Liver (tissue), 9 donors: ENCODE measurements around the gene SERBP1. TPM values are rescaled to one million over a fixed set of nuclear protein-coding genes. Genes with fewer than 3 reads are reported as not detected.
A peak's percentile ranks its signal among the peaks of the same experiment; 100 is the strongest.

ENCODE experiments used
- DNase-seq: peaks from one replicate; pipeline ENCODE4 v3.0.0-alpha.2; 2017; ENCODE audit warnings: low spot score
- H3K27ac ChIP-seq, 2 donors: one replicate each; pipeline ENCODE4 v1.7.0; 2013; ENCODE audit warnings: inconsistent platforms in 2 of 2, low read length in 2 of 2, control low read depth in 1 of 2, low read depth in 1 of 2, mild to moderate bottlenecking in 1 of 2
- H3K27me3 ChIP-seq, 4 donors: one replicate each; pipeline versions ENCODE4 v1.6.1 to v1.7.0; 2013; ENCODE audit warnings: low read length in 3 of 4, inconsistent platforms in 1 of 4, mild to moderate bottlenecking in 1 of 4, moderate library complexity in 1 of 4; ENCODE audit not compliant: control insufficient read depth in 4 of 4, insufficient read depth in 4 of 4
- H3K36me3 ChIP-seq, 4 donors: one replicate each; pipeline versions ENCODE4 v1.6.1 to v1.7.0; 2013; ENCODE audit warnings: low read length in 3 of 4, mild to moderate bottlenecking in 3 of 4, low read depth in 1 of 4, moderate library complexity in 1 of 4; ENCODE audit not compliant: control insufficient read depth in 4 of 4, insufficient read depth in 3 of 4
- H3K4me1 ChIP-seq, 4 donors: one replicate each; pipeline versions ENCODE4 v1.6.1 to v1.7.0; 2013; ENCODE audit warnings: low read length in 3 of 4, mild to moderate bottlenecking in 3 of 4, moderate library complexity in 1 of 4; ENCODE audit not compliant: control insufficient read depth in 4 of 4, insufficient read depth in 4 of 4
- H3K4me3 ChIP-seq, 3 donors: one replicate each; pipeline versions ENCODE4 v1.6.1 to v1.7.0; 2013; ENCODE audit warnings: low read length in 3 of 3, control low read depth in 1 of 3, low read depth in 1 of 3, mild to moderate bottlenecking in 1 of 3
- H3K9ac ChIP-seq, 2 donors: one replicate each; pipeline ENCODE4 v1.7.0; 2013; ENCODE audit warnings: low read length in 2 of 2, mild to moderate bottlenecking in 2 of 2, moderate library complexity in 2 of 2, control low read depth in 1 of 2, low read depth in 1 of 2
- H3K9me3 ChIP-seq, 4 donors: one replicate each; pipeline versions ENCODE4 v1.6.1 to v1.7.0; 2013; ENCODE audit warnings: low read length in 3 of 4; ENCODE audit not compliant: control insufficient read depth in 4 of 4
- EGR1 ChIP-seq, 2 donors: IDR thresholded peaks; 2 replicates each; pipeline ENCODE4 v1.6.1; 2016 to 2018; ENCODE audit warnings: antibody characterized with exemption in 2 of 2, low read depth in 2 of 2
- FOXA1 ChIP-seq: IDR thresholded peaks from 2 replicates; pipeline ENCODE4 v1.6.1; 2016; ENCODE audit warnings: antibody characterized with exemption
- FOXA2 ChIP-seq: IDR thresholded peaks from 2 replicates; pipeline ENCODE4 v1.6.1; 2016; ENCODE audit warnings: antibody characterized with exemption
- GABPA ChIP-seq, 2 donors: IDR thresholded peaks in 1 of 2; conservative IDR thresholded peaks in 1 of 2; 2 replicates each; pipeline ENCODE4 v1.6.1; 2016; ENCODE audit warnings: antibody characterized with exemption in 2 of 2, mild to moderate bottlenecking in 1 of 2, moderate library complexity in 1 of 2
- HNF4A ChIP-seq, 2 donors: conservative IDR thresholded peaks; 2 replicates each; pipeline ENCODE4 v1.6.1; 2016; ENCODE audit warnings: antibody characterized with exemption in 2 of 2, mild to moderate bottlenecking in 2 of 2
- HNF4G ChIP-seq: IDR thresholded peaks from 2 replicates; pipeline ENCODE4 v1.6.1; 2016; ENCODE audit warnings: antibody characterized with exemption
- JUND ChIP-seq, 2 donors: IDR thresholded peaks; 2 replicates each; pipeline ENCODE4 v1.6.1; 2016; ENCODE audit warnings: antibody characterized with exemption in 2 of 2
- NR2F2 ChIP-seq: IDR thresholded peaks from 2 replicates; pipeline ENCODE4 v1.6.1; 2016; ENCODE audit warnings: antibody characterized with exemption
- RAD21 ChIP-seq, 2 donors: IDR thresholded peaks; 2 replicates each; pipeline ENCODE4 v1.6.1; 2016; ENCODE audit warnings: antibody characterized with exemption in 2 of 2, mild to moderate bottlenecking in 2 of 2
- RXRA ChIP-seq, 2 donors: IDR thresholded peaks; 2 replicates each; pipeline ENCODE4 v1.6.1; 2017 to 2018; ENCODE audit warnings: antibody characterized with exemption in 2 of 2, mild to moderate bottlenecking in 1 of 2
- SP1 ChIP-seq: IDR thresholded peaks from 2 replicates; pipeline ENCODE4 v1.6.1; 2018; ENCODE audit warnings: antibody characterized with exemption, mild to moderate bottlenecking
- TAF1 ChIP-seq: conservative IDR thresholded peaks from 2 replicates; pipeline ENCODE4 v1.6.1; 2016; ENCODE audit warnings: antibody characterized with exemption, mild to moderate bottlenecking
- YY1 ChIP-seq: IDR thresholded peaks from 2 replicates; pipeline ENCODE4 v1.6.1; 2016; ENCODE audit warnings: antibody characterized with exemption, mild to moderate bottlenecking
- WGBS: extraction: QIAGEN DNeasy Blood & Tissue Kit; methylation state at CpG from one replicate; pipeline ENCODE4 v1.1.7; 2013; 5-methylcytosine and 5-hydroxymethylcytosine counted together
- polyA plus RNA-seq, 2 donors: library from polyadenylated mRNA; stranded (reverse) in 1 of 2; unstranded in 1 of 2; fragments of 200-250 nt in 1 of 2; fragments of >200 nt in 1 of 2; fragmentation: Nextera tagmentation in 1 of 2; extraction: Ambion mirVana in 1 of 2; gene quantifications; one replicate each; pipeline versions ENCODE4 v1.2.1 to v1.2.3, GENCODE V29; 2013 to 2015
- total RNA-seq, 2 donors: library from RNA; depleted of rRNA; stranded (reverse); fragments of >200 nt; gene quantifications; one replicate each; pipeline ENCODE4 v1.2.3, GENCODE V29; 2014
- TF ChIP-seq, protein P1 (sequence below): IDR thresholded peaks from 2 replicates; pipeline ENCODE4 v1.6.1; 2016; ENCODE audit warnings: antibody characterized with exemption
- TF ChIP-seq, protein P2 (sequence below): IDR thresholded peaks from 2 replicates; pipeline ENCODE4 v1.6.1; 2016; ENCODE audit warnings: antibody characterized with exemption
- TF ChIP-seq, protein P3 (sequence below): IDR thresholded peaks from 2 replicates; pipeline ENCODE4 v1.6.1; 2016; ENCODE audit warnings: antibody characterized with exemption, mild to moderate bottlenecking
- TF ChIP-seq, protein P4 (sequence below): IDR thresholded peaks from 2 replicates; pipeline ENCODE4 v1.6.1; 2016; ENCODE audit warnings: antibody characterized with exemption
- TF ChIP-seq, protein P5 (sequence below): fragments of 150-350 bp; IDR thresholded peaks from 2 replicates; pipeline ENCODE4 v1.5.1; 2017; ENCODE audit warnings: improper control_type of control experiment, low read depth, low read length; ENCODE audit not compliant: missing input control
- donor health status: healthy.
- donor health status: healthy.
- donor health status: healthy.
- donor health status: healthy.
- donor health status: healthy.

The SERBP1 gene
- total and polyA plus RNA-seq, 4 donors, result 66.6 to 140 (median 117) TPM

DNA sequence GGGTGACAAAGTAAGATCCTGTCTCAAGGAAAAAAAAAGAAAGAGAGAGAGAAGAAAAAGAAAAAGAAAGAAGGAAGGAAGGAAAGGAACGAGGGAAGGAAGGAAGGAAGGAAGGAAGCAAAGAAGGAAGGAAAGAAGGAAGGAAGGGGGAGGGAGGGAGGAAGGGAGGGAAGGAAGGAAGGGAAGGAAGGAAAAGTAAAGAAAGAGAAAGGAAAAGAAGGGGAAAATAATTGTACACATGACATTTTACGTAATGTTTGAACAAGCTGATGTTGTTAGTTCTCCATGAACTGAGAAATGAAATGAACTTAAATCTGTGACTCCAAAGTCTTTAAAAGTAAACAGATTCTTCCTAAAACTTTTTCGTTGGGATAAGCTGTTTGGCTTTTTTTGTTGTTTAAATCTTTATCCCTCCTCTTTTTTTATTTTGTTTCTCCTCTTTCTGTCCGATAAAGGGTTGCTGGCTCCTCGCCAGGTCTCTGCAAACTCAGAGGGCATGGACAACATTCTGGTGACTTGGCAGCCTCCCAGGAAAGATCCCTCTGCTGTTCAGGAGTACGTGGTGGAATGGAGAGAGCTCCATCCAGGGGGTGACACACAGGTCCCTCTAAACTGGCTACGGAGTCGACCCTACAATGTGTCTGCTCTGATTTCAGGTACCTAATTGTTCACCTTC, 62.7 kb downstream of the SERBP1 start:
- peaks cover 0 to 24% (median 5%) of the 10 kb centered on the region in 4 donors for H3K4me1 ChIP-seq
- H3K4me3 ChIP-seq, result peak overlapping the region in 2 of 3 donors; percentile 6 to 27
- peak; percentile 67 for DNase-seq
- H3K27ac ChIP-seq, result peak overlapping the region; percentile 74 to 82
- H3K36me3 ChIP-seq, result no peaks in the 10 kb centered on the region
- no peaks in the 10 kb centered on the region for H3K27me3 ChIP-seq
- H3K9me3 ChIP-seq, result no peaks in the 10 kb centered on the region
- TF ChIP-seq, protein P1, sequence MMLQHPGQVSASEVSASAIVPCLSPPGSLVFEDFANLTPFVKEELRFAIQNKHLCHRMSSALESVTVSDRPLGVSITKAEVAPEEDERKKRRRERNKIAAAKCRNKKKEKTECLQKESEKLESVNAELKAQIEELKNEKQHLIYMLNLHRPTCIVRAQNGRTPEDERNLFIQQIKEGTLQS, result no peak
- TF ChIP-seq, protein P2, sequence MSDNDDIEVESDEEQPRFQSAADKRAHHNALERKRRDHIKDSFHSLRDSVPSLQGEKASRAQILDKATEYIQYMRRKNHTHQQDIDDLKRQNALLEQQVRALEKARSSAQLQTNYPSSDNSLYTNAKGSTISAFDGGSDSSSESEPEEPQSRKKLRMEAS, result peak; percentile 78
- TF ChIP-seq NR2F2 (no peak), HNF4G (no peak), YY1 (peak; percentile 72), RXRA (IDR thresholded peaks at IDR 0.05) (peak; percentile 60), SP1 (peak; percentile 37), HNF4A (conservative IDR thresholded peaks at IDR 0.05) (peak in 1 of 2 donors; percentile 84), JUND (IDR thresholded peaks at IDR 0.05) (peak in 1 of 2 donors; percentile 37), TAF1 (no peak), FOXA1 (peak; percentile 22), GABPA (IDR thresholded peaks at IDR 0.05 in 1 of 2, conservative IDR thresholded peaks at IDR 0.05 in 1 of 2) (peak in 1 of 2 donors; percentile 20), FOXA2 (peak; percentile 57), EGR1 (IDR thresholded peaks at IDR 0.05; ENCODE audit: low read depth in 2 of 2) (peak in 1 of 2 donors; percentile 71), RAD21 (IDR thresholded peaks at IDR 0.05) (peak; percentile 28 to 57)
- TF ChIP-seq, protein P3, sequence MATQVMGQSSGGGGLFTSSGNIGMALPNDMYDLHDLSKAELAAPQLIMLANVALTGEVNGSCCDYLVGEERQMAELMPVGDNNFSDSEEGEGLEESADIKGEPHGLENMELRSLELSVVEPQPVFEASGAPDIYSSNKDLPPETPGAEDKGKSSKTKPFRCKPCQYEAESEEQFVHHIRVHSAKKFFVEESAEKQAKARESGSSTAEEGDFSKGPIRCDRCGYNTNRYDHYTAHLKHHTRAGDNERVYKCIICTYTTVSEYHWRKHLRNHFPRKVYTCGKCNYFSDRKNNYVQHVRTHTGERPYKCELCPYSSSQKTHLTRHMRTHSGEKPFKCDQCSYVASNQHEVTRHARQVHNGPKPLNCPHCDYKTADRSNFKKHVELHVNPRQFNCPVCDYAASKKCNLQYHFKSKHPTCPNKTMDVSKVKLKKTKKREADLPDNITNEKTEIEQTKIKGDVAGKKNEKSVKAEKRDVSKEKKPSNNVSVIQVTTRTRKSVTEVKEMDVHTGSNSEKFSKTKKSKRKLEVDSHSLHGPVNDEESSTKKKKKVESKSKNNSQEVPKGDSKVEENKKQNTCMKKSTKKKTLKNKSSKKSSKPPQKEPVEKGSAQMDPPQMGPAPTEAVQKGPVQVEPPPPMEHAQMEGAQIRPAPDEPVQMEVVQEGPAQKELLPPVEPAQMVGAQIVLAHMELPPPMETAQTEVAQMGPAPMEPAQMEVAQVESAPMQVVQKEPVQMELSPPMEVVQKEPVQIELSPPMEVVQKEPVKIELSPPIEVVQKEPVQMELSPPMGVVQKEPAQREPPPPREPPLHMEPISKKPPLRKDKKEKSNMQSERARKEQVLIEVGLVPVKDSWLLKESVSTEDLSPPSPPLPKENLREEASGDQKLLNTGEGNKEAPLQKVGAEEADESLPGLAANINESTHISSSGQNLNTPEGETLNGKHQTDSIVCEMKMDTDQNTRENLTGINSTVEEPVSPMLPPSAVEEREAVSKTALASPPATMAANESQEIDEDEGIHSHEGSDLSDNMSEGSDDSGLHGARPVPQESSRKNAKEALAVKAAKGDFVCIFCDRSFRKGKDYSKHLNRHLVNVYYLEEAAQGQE, result no peak
- TF ChIP-seq, protein P4, sequence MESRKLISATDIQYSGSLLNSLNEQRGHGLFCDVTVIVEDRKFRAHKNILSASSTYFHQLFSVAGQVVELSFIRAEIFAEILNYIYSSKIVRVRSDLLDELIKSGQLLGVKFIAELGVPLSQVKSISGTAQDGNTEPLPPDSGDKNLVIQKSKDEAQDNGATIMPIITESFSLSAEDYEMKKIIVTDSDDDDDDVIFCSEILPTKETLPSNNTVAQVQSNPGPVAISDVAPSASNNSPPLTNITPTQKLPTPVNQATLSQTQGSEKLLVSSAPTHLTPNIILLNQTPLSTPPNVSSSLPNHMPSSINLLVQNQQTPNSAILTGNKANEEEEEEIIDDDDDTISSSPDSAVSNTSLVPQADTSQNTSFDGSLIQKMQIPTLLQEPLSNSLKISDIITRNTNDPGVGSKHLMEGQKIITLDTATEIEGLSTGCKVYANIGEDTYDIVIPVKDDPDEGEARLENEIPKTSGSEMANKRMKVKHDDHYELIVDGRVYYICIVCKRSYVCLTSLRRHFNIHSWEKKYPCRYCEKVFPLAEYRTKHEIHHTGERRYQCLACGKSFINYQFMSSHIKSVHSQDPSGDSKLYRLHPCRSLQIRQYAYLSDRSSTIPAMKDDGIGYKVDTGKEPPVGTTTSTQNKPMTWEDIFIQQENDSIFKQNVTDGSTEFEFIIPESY, result no peak
- TF ChIP-seq, protein P5, sequence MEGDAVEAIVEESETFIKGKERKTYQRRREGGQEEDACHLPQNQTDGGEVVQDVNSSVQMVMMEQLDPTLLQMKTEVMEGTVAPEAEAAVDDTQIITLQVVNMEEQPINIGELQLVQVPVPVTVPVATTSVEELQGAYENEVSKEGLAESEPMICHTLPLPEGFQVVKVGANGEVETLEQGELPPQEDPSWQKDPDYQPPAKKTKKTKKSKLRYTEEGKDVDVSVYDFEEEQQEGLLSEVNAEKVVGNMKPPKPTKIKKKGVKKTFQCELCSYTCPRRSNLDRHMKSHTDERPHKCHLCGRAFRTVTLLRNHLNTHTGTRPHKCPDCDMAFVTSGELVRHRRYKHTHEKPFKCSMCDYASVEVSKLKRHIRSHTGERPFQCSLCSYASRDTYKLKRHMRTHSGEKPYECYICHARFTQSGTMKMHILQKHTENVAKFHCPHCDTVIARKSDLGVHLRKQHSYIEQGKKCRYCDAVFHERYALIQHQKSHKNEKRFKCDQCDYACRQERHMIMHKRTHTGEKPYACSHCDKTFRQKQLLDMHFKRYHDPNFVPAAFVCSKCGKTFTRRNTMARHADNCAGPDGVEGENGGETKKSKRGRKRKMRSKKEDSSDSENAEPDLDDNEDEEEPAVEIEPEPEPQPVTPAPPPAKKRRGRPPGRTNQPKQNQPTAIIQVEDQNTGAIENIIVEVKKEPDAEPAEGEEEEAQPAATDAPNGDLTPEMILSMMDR, result no peak
- no peak overlapping the region for H3K9ac ChIP-seq
- WGBS, result 31% methylated on average over 8 of the region's 8 CpGs
